Muscle of back (tissue), 11 donors: ENCODE data around the gene SMPD3. TPM values are rescaled to one million over a fixed set of nuclear protein-coding genes. Genes with fewer than 3 reads are reported as not detected.
A peak's percentile ranks its signal among the peaks of the same experiment; 100 is the strongest.

Experiments
- DNase-seq, 3 donors: peaks; one replicate each; pipeline versions ENCODE4 v3.0.0 to v3.0.0-alpha.2; 2013
- polyA plus RNA-seq, 10 donors: library from polyadenylated mRNA; unstranded; fragments of 120-200 nt; gene quantifications; one replicate each; pipeline ENCODE4 v1.2.1, GENCODE V29; 2013; ENCODE audit not compliant: insufficient read length in 10 of 10

Gene SMPD3
- polyA plus RNA-seq, 10 donors, result 0.54 to 1.5 (median 0.88) TPM

DNA sequence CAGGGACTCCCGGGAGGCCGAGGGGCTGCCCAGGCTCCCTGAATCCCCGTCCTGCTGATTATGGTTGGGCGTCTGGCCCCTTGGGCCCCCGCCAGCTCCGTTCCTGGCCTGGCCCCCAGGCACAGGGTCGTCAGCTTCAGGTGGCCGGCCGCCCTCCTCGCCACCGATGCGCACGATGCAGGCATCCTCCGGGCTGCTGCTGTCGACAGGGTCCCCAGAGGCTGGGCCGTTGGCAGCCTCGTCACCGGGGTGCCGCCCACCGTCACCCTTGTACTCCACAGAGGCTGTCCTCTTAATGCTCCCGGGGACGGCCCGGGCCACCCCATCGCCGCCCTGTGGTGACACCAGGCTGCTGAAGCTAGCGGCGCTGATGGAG is 77.0 kb downstream of the SMPD3 start:
- DNase-seq, result no peak

DNA sequence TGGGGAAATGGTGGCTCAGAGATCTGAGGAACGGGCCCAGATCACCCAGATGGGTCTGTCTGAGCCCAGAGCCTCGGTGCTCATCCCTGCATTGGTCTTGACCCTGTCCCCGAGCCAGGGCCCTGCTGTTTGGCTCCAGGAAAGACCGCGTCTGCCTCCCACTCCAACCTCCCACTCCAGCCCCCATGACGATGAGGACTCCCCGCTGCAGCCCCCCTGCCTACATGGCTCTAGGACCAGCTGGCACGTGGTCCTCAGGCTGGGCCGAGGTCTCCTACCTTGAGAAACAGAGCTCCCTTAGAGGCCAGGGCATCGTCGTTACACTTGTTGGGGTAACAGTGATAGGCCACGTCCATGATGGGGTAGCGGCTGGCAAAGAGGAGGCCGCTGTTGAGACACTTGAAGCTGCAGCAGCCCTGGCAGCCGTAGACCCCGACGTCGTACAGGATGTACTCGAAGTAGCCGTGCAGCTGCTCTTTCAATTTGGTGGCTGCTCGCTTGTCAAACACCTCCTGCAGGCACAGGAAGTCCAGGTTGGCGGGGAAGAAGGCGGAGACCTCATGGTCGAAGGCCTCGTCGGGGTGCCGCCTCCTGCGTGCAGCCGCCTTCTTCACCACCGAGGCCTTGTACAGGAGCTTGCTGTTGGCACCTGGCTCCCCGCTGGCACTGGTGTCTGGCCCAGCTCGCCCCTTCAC is 77.6 kb downstream of the SMPD3 start:
- no peak for DNase-seq

GRCh38 chr16:68369697-68370580 is 78.4 kb downstream of the SMPD3 start:
- no peak for DNase-seq

GRCh38 chr16:68369168-68369567 is 79.1 kb downstream of the SMPD3 start:
- DNase-seq, result no peak

DNA sequence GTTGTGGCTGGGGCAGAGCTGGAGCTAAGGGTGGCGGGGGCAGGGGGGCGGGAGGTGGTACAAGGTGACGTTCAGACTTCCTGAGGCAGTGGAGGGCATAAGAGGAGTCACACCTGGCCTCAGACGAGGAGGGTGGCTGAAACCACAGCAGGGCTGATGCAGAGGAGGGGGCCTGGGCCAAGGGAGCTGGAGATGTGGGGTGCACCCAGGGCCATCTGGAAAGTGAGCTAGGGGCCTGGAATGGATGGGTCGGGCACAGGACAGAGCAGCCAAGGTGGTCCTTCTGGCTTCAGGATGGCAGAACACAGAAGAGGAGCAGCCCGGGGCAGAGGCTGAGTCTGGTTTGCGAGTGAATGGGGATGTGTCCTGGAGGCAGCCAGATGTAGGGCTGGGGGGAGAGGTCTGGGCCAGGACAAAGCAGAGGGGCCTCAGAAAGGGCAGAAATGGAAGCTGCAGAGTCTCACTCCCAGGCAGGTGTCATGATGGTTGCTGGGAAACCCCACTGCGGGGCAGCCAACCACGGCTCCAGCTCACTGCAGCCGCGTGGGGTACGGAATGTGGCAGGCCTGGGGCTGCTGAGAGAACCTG is 79.9 kb downstream of the SMPD3 start:
- no peak for DNase-seq

GRCh38 chr16:68367891-68368290 is 80.4 kb downstream of the SMPD3 start:
- no peak for DNase-seq

- no peak for DNase-seq
Measured at GRCh38 chr16:68367440-68367839, 80.9 kb downstream of the SMPD3 start.

- peak in 2 of 3 donors; percentile 33 to 59 for DNase-seq
Measured at GRCh38 chr16:68367030-68367429, 81.3 kb downstream of the SMPD3 start.

GRCh38 chr16:68366062-68366461 is 82.2 kb downstream of the SMPD3 start:
- no peak for DNase-seq

DNA sequence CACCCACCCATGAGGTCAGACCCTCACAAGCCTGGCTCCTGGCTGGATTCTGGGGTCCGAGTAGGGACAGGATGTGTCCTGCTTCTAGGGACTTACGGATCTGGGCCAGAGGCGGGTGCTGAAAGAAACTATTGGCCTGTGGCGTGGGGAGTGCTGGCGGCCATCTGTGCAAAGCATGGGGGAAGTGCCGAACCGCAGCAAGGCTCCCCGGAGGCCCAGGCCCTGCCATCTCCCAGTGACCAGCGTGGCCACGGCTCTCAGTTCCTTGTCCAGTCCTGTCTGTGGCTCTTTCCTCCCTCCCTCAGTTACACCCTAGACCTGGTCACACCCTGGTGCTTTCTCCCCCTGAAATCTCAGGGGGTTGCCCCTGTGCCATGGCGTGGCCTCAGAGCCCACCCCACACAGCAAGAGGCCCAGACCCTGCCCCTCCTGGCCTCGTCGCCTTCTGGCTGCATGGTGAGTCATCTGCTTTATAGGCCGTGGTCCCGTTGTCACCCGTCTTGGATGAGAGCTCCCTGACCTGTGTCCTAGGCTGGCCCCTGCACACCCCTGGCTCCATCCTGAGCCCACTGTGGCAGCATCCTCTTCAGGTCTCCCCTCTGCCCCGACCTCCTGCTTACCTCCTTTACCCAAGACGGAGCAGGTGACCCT is 83.0 kb downstream of the SMPD3 start:
- no peak for DNase-seq

- DNase-seq, result no peak
Measured at GRCh38 chr16:68364561-68364998, 83.7 kb downstream of the SMPD3 start.

GRCh38 chr16:68363658-68364521 is 84.4 kb downstream of the SMPD3 start:
- no peak for DNase-seq

- no peak for DNase-seq
Measured at GRCh38 chr16:68362947-68363657, 85.2 kb downstream of the SMPD3 start.

GRCh38 chr16:68362262-68362913 is 85.9 kb downstream of the SMPD3 start:
- no peak for DNase-seq

DNA sequence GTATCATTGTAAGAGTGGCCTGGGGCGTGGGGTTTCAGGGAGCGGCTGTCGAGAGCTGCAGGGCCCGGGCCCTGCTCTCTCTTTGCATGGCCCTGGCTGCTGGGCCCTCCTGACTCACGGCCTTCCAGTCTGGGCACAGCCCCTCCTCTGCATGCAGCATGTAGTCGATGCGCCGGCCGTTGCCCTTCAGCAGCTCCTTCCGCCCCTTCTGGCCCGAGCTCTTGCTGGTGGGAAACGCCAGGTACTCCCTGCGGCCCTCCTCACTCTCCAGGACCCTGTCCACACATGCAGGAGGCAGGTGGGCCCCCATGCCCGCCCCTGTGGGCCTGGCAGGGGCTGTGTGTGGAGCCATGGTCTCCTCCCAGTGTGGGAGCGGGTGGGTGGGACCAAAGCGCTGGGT is 86.8 kb downstream of the SMPD3 start:
- no peak for DNase-seq

DNA sequence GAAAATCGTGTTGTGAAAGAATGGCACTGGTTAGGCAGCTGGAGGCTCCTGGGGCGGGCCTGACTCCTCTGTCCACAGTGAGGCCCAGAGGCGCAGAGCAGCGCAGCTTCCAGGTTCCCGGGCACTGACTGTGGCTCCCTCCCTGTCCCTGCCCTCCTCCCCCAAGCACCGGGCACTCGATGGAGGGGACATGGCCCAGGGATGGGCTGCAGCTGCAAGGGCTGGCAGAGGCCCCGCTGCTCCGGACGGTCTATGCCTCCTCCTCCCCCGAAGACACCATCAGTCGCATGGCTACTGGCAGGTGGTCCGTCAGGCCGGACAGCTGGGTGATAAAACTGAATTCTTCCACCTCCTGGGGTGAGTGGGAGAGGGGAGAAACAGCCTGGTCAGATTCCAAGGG is 87.4 kb downstream of the SMPD3 start:
- no peak for DNase-seq

GRCh38 chr16:68360547-68360946 is 87.8 kb downstream of the SMPD3 start:
- DNase-seq, result no peak

DNA sequence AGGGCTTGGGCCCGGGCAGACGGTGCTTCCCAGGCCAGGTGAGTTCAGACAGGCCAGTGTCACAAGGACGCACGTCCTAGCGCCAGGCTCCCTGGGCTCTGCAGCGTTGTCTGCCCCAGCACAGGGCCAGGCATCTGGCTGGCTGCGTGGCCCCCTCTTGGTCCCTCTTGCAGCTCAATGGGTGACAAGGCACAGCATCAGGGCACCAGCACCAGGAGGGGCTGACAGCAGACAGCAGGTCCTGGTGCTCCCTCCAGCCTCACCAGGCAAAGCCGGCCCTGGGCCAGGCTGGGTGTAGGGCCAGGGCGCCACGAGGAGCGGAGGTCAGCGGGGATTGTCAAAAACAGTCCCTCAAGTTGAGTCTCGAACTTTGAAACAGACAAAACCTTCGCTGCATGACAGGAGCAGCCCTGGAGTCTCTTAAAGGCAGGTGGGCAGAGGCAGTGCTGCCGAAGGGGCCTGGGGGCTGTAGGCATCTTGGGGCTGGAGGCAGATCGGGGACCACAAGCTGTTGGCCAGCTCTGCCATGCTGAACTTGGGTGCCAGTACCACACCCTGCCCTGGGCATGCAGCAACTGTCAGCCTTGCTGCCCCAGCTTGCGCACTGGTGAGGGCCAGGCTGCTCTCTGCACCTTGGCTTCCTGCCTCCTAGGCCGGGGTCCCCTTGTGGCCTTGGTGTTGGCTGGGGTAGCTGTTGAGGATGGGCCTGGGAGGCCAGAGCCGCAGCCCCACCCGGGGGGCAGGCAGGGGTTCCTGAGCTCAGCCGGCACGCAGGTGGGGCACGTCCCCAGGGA is 88.7 kb downstream of the SMPD3 start:
- no peak for DNase-seq

DNA sequence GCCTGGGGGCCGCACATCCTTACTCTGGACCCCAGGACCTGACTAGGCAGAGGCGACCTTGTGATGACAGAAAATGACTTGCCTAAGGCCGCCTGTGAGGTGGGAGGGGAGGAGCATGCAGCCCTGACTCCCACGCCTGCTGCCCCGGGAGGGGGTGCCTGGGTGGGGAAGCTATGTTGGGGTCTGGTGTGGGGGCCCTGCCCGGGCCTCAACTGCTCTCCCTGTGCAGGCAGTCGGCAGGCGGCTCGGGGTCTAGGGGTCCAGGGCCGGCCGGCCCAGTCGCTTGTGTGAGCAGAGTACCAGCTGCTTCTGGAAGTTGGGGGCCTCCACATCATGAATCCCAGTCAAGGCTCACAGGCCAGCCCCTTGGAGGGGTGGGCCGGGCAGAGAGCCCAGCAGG is 89.4 kb downstream of the SMPD3 start:
- no peak for DNase-seq
